GM19324 (cell line): ENCODE results near the gene ACTBL2.
"Not testable (repeated sequence)": the region's sequence is repeated elsewhere in the genome, so short reads cannot be mapped to it uniquely, and the experiment has no call there.

Experiments used
- ATAC-seq: cut with Tn5 transposase; IDR thresholded peaks from one replicate; pipeline ENCODE4 v1.9.1; 2021; ENCODE audit warnings: mild to moderate bottlenecking, moderate library complexity; ENCODE audit not compliant: unreplicated experiment, low FRiP score

ACTBL2 gene

GRCh38 chr5:57482671-57483106 is at the start of gene ACTBL2:
Gene ACTBL2 (minus strand): TSS chr5:57482811. CDS start chr5:57482707, 104 bp downstream.
- ATAC-seq: no peak

- ATAC-seq: no peak
Measured at GRCh38 chr5:57531333-57531732, 48.7 kb upstream of the ACTBL2 start.

DNA sequence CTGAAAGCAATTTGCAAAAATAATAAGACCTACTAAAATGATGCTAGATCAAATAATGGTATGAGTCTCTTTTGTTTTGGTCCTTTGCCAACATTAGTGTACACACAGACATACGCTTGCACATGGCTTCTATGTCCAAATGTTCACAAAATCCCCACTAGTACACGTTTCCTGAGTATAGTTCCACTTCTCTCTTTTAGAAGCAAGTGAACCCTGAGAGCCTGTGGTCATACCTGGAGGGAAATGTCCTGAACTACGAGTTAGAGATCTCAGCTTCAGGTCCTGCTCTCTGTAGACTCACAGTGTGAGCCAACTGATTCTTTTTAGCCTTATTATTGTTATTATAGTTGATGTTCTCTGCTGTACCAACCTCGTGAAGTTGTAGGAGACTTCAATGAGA is 47.3 kb upstream of the ACTBL2 start:
- ATAC-seq: peak; percentile 47

DNA sequence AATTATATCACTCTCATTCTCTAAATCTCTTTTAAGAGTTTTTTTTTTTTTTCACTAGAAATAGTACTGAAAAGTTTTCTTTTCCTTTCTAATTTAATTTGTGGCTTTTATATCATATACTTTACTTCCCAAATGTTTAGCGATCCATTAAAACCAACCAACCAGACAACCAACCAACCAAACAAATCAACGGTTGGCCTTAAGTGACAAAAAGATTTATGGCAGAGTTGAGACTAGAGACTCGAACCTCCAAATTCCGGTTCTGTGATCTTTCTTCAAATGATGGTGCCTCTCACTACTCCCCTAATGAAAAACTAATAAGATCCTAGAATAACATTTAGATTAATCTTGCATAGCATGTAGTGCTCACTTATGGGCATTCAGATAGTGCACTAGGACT is 45.3 kb upstream of the ACTBL2 start:
- ATAC-seq: no peak

GRCh38 chr5:57524348-57525060 is 41.9 kb upstream of the ACTBL2 start:
- ATAC-seq: no peak

GRCh38 chr5:57522477-57522876 is 39.9 kb upstream of the ACTBL2 start:
- not testable (repeated sequence) for ATAC-seq

DNA sequence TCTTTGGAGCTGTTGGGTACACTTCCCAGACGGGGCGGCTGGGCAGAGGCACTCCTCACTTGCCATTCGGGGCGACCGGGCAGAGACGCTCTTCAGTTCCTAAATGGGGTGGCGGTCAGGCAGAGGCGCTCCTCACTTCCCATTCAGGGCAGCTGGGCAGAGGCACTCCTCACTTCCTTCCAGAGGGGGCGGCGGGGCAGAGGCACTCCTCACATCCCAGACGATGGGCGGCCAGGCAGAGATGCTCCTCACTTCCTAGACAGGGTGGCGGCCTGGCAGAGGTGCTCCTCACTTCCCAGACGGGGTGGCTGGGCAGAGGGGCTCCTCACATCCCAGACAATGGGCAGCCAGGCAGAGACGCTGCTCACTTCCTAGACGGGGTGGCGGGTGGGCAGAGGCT is 35.8 kb upstream of the ACTBL2 start:
- not testable (repeated sequence) for ATAC-seq

GRCh38 chr5:57517250-57517649 is 34.6 kb upstream of the ACTBL2 start:
- ATAC-seq: no peak

DNA sequence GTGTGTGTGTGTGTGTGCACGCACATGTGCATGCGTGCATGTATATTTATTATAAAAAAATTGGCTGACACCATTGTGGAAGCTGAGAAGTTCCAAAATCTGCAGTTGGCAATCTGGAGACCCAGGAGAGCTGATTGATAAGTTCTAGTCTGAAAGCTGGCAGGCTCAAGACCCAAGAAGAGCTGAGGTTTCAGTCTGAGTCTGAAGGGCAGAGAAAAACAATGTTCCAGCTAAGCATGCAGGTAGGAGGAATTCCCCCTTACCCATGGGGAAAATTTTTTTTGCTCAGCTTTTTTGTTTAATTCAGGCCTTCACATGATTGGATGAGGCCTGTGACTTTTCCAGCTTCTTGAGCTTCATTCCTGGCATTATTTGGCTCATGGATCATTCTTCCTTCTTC is 31.2 kb upstream of the ACTBL2 start:
- ATAC-seq: no peak

DNA sequence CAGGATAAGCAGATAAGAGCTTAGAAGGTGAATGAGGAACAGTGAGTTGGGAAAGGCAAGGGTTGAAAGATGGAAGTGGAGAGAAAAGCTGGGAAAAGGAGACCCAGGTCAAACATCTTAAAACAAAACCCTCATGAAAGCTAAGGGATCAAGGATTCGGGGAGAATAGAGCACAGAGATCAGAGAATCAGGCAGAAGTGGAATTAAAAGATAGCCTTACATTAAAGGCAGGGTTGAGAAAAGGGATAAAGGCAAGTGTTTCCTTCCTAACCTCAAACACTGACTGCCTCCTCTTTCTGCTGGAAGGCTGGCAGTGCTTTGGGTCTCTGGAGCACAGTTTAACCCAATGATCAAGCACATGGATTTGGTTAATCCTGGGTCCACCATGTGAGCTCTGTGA is 28.7 kb upstream of the ACTBL2 start:
- ATAC-seq: no peak

DNA sequence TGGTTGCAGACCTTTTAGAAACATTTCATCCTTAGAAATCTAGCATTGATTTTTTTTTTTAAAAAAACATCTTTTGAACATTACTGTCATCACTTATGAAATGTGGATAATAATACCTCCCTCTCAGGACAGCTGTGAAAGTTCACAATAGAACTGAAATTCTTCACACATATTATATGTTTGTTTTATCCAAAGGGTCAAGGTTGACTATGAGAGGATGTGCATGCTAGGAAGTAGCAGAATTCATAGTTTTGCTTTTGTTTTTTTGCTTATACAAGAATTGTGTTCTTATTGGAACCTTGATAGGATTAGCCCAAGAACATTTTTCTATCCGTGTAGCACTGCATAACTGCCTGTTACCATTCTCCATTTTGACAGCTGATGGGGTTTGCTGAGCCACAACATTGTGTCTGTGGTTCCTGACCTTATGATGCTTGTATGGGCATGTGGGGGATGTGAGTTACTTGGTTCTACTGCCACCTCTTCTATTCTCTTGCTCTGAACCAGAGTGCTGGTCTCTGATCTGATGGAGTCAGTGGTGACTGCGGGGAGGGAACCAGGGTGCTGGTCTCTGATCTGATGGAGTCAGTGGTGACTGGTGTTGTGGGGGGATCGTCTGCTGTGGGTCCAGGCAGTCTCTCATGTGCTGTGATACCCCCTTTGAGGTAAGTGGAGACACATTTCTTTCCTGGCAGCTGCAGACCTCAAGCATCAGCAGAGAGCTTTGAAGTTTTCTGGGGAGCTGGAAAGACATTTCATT is 27.1 kb upstream of the ACTBL2 start:
- no peak for ATAC-seq

DNA sequence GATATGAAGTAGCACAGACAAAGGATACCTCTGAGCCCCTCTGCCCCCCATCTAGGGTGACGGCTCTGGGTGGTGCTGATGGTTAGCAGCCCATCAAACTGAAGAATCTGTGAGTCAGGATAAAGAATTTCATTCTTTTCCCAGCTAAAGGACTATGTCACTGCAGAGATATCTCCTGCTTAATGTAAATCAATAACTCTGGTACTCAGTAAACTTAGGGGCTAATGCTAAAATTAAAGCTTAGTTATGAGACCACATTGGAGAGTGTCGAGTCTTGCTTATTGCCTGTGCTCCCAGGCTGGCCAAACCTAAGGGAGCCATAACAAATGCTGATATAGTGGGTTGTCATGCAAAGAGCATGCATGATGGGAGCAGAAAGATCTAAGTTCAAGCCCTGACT is 25.6 kb upstream of the ACTBL2 start:
- no peak for ATAC-seq

GRCh38 chr5:57505272-57506200 is 22.9 kb upstream of the ACTBL2 start:
- no peak for ATAC-seq

- ATAC-seq: no peak
Measured at GRCh38 chr5:57504357-57504756, 21.7 kb upstream of the ACTBL2 start.

DNA sequence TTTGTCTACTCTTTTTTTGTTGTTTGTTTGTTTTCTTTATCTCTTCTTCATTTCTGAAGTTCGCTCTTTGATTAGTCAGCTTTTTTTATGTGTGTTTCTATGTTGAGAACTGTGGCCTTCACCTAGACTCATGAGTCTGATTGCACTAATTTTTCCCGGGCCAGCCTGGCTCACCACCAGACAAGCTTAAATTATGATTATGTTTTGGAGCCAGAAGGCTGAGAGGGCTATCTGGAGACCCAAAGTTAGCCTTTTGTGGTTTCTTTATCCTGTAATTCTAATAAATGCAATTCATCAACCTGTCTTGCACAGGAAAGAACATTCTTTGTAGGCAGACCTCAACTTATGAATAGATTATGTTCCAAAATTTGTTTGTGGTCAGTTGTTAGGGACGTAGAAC is 20.8 kb upstream of the ACTBL2 start:
- ATAC-seq: no peak

DNA sequence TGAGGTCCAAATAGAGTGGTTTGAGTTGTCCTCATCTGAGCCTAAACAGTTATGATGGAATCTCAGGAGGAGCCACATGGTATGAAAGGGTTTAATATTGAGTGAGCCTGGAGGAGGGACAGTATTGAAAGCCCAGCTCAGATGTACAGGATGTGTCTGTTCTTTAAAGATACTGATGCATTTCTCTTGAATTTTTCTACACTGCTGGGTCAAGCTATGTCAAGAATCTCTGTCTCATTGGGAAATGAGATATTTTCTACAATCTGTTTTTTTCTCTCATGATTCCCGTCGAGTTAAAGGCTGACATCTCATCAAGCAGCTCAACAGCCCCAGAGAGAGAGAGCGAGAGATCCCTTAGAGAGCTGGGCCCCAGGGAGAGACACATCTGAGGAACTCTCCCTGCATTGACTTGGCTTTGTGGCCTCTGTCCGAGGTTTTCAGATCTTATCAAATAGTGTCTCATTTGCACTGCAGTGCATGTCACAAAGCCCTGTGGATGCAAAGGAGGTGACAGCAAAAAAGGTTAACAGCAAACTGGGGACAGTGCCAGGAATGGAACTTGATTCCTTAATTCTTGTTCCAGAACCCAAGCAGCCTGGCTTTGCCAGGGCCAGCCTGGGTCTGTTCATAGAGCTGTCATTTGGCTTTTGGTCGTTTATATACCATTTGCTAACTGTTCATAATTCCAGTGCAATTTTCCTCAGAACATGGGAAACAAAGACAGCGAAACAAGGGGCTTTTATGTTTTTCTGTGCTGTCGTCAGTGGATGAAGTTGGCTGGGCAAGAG is 19.0 kb upstream of the ACTBL2 start:
- no peak for ATAC-seq

DNA sequence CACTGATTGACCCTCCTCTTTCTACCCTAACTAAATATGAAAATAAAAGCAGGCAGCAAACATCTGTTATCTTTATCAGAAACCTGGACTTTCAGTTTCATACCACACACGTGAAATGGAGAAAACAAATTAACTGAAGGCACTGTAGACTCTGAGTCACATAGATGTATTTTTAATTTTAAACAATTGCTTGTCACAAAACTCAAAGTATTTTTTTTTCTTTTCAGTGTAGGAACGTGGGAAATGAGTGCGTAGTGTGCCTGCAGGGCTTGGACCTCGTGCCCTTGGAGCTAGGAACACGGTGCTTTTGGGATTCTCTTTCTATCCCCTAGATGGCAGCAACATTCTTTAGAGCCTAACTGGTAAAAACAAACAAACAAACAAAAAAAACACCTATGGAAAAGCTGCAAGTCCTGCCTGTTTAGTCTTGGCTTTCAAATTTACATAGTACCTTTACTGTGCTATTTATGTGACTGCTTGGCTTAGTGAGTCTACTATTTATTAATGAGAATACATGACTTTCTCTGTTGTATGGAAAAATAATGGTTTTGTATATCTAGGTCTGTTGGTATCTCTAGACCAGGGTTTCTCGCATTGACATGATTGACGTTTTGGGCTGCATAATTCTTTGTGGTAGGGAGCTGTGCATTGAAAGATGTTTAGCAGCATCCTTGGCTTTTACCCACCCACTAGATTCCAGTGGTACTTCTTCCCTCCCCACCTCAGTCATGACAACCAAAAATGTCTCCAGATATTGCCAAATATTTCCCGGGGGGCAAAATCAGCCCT is 16.8 kb upstream of the ACTBL2 start:
- ATAC-seq: peak; percentile 80

DNA sequence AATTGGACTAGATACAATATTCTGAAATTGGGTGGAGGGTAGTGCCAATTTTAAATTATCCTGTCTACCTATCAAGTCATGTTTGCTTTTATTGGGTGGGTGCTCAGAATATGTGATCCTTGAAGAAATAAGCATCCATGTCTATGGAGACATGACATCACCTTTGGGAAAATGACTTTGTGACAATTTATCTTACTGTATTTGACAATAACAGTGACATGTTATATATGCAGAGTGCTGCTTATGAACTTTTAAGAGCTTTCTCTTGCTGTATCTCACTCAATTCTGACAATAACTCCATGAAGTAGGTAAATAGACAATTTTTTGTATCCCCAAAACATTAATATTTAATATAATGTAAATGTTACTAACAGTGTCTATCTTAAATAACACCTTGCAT is 15.1 kb upstream of the ACTBL2 start:
- no peak for ATAC-seq

DNA sequence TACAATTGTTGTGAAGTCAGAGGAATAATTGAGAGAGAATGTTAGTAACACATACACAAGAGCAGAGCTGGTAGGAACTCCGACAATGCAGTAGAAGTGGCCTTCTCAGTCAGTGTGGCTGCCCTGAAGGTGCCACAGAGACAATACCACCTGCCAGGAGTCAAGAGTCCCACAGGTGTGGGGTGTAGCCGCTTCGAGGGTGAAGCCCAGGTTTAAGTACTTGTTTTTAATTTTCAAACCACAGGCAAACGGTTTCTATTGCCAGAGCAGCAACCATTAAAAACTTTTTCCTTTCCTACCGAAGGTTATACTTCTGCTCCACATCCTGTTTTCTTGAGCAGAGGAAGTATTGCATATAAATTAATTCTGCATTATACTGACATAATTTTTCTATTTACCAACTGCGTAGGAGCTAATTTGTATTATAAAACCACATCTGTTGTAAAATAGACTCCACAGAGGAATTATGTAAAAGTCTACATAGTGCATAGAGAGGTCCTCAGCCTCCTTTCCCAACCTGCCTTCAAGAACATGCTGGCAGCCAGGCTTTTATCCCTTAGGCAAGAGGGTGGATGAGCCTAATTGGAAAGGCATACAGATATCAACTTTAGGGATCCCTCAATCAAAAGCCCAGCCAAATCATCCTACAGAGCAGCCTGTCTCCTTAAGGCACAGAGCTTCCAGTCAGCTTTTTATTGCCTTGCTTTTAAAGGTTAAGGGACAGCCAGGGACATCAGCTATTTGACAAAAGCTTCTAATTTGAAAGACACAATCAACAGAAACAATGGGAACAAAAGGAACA is 12.9 kb upstream of the ACTBL2 start:
- ATAC-seq: peak; percentile 29
